ENCODE measurements around the gene KPNA5.
"Not testable (repeated sequence)": the region's sequence is repeated elsewhere in the genome, so short reads cannot be mapped to it uniquely, and the experiment has no call there.

KPNA5 gene

DNA sequence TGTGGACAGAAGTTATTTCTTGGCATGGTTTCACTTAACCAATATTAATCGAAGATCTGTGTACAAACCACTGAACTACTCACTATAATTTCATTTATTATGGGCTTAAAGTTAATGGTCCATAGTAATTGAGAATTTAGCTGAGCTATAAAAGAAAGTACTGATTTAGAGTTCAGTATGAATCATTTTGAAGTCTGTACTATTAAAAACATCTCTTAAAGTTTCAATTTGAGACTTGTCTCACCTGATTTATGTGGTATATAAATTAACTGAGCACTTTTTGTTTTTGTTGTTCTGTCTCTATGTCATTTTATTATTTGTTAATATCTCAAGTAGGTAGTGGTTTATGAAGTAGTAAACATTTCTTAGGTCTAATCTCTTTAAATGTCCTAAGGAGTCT is 24.9 kb downstream of the KPNA5 start:
- DNase-seq = no peak

DNA sequence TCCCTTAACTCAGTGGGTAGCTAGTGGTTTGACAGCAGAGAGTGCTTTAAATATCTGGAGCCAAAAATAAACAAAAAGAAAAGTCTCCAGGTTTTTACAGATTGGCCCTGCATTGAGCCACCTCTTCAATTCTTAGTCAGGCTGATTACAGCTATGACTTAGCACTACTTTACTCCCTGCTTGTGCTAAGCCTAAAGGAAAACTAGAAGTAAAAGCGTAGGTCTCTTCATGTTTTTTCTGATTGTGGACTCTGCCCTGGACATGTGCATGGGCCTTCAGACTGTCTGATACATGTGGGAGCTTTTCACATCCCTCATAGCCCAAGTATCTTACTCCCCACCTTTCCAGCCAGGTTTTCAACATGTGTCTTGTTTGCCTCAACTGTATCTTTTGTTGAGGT is 33.3 kb downstream of the KPNA5 start:
- DNase-seq = no peak

DNA sequence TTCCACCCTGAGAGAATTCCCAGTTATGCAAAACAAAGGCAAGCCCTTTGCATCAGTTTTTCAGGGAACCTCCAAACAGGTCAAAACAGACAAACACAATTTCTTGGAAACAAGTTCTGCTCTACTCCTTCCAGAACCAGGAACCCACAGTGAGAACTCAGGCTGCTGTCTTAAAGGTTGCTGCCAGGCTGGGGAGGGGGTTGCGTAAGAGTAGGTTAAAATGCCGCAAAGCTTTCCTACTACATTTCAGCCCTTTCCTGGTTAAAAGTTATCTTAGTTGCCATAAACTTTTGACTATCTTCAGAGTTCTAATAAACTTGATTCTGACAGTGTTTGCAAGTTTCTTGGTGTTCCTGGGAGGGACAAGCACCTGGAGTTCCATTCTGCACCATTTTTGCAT is 33.8 kb downstream of the KPNA5 start:
- DNase-seq = no peak

DNA sequence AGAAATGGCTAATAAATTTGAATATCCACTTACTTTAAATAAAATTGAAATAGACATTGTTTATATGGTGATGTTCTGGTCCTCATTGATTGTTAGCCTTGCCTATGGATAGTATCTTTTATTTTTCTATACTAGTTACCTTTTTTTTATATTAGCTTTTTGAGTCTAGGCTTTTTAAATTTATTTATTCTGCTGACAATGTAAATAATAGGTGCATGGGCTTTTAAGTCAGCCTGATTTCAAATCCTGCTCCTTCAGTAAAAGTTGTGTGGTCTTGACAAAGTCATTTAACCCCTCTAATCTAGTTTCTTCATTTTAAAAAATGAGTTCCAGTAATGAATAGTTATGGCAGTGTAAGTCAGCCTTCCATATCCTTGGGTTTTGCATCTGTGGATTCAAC is 45.9 kb downstream of the KPNA5 start:
- DNase-seq = no peak

DNA sequence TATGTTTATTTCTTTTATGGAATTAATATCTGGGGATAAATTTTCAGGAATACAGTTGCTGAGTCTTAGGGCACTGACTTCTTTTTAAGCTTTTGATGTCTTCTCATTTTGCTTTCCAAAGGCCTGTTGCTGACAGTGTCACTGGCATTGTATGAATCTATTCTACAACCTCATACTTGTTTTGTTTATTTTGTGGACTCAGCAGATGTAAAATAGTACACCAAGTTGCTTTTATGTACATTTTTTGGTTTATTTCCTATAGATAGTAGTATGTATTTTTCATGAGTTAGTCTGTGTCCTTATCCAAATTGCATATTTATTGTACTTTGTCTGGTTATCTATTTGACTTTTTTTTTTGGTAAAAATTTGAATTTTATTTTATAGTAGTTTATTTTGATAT is 49.5 kb downstream of the KPNA5 start:
- no peak for DNase-seq

DNA sequence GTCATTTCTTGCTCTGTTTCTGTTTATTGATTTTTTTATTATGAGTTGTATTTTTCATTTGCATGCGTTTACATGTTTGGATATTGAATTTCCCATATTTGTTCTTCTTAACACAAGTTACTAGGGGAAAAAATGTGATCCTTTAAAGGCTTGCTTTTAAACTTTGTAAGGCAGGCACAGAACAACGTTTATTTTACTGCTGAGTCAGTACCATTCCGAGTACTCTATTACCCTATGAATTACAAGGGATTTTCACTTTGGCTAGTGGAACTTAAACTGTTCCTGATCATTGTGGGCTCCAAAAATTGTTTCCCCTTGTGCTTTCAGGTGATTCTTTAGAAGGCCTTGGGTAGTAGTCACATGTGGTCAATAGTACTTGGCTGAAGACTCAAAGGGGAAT is 56.0 kb downstream of the KPNA5 start:
- no peak for DNase-seq

DNA sequence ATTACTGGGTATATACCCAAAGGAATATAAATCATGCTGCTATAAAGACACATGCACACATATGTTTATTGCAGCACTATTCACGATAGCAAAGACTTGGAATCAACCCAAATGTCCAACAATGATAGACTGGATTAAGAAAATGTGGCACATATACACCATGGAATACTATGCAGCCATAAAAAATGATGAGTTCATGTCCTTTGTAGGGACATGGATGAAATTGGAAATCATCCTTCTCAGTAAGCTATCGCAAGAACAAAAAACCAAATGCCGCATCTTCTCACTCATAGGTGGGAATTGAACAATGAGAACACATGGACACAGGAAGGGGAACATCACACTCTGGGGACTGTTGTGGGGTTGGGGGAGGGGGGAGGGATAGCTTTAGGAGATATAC is 59.5 kb downstream of the KPNA5 start:
- DNase-seq = not testable (repeated sequence)

DNA sequence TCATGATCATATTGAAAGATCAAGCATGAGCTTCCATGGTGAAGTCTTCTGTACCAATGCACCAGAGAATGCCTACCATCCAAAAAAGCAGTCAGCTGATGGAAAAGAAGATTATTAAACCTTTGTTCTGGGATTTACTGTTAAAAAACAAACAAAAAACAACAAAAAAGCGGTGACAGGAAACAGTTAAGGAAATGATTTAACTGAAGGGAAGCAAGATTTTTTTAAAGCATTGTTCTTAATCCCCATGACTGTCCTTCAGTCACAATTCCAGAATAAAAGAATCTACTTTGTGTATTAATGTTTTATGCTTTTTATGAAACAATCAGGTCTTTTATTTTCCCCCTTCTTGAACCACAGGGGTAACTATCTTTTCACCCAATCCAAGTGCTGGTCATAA is 60.6 kb downstream of the KPNA5 start:
- DNase-seq = no peak

DNA sequence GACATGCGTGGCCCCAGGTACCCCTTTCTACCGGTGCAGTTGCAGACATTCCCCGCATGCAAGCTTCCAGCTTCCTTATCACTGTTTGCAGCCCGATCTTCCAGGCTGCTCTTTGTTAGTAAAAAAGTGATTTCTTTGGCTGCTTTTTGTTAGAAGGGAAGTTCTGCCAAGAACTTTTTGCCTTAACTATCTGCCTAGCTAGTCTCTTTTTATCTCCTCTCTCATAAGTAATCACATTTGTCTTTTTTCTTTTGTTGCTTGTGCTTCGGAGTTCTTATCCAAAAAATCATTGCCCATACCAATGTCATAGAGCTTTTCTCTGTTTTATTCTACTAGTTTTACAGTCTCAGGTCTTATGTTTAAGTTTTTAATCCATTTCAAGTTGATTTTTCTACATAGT is 64.2 kb downstream of the KPNA5 start:
- no peak for DNase-seq

DNA sequence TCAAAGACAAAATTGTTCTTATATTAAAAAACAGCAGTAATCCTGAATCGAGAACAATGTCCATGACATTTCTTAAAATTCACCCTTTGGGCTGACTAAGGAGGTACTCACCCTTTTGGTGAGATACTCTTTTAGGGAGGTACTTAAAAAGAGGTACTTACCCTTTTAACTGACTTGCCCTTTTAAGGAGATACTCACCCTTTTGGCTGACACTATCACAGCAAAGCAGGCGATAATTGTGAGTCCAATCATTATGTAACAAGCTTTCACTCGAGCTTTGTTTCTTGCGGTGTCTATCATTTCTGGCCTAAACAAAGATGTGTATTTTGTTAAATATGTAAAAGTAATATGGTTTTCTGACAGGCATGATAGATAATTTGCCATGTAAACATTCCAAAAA is 80.8 kb downstream of the KPNA5 start:
- DNase-seq = no peak

DNA sequence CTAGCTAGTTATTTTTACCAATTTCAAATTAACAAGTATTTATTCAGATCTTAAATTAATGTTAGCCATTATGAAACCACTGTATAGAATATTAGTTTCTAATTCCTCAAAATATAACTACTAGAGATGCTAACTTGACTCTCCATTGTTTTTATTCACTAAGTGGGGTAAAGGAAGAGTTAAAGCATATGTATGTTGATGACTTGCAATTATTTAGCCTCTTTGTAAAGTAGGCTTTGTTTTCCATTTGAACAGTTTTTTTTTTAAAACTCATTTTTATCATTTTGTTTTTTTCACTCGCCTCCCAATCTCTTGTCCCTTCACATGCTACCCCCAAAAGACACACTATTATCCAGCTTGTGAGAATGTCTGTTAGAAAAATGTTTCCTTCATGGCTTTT is 81.2 kb downstream of the KPNA5 start:
- no peak for DNase-seq

DNA sequence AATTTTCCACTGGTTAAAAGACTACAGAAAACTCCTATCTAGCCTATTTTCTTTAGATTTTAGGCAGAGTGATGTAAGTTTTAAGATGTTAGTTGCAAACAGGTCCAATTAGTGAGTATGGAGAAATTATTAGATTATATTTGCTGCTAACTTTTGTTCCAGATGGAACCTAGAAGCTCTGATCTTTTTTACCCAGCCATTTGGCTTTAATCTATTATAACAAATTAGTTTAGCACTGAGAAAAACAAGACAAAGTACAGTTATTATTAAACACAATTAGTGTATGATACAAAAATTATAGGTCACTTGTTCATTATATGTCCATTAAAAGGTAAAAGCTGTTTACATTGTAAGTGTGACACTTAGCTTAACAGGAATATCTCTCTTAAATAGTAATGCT is 82.0 kb downstream of the KPNA5 start:
- DNase-seq = no peak

DNA sequence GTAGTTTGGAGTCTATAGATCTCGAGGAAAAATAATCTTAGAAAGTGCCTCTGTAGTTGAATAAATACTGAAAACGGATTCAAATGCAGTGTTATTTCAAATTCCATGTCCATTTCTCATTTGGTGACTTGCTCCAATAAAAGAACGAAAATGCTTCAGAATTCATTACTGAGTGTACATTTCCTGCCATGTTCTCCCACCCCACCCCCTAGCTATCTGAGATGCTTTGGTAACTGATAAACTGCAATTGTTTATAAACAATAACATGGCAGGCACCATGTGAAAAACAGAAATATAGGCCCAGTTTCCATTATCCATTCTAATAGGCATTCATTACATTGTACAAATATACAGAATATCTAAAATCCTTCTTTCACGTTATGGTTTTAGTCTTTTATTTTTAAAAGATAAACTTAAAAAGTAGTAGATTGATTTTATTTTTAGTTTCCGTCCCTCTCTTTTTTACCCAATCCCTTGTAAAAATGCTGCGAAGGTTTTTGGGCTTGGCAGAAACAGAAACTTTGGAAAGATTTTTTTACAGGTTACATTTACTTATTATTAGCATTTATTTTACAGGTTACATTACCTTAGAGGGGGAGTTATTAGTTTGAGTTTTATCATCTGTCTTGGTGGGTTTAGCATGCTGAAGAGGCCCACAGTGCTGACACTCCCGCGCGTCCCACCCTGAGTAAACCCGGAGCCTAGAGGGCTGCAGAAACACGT is 83.1 kb downstream of the KPNA5 start:
- no peak for DNase-seq

DNA sequence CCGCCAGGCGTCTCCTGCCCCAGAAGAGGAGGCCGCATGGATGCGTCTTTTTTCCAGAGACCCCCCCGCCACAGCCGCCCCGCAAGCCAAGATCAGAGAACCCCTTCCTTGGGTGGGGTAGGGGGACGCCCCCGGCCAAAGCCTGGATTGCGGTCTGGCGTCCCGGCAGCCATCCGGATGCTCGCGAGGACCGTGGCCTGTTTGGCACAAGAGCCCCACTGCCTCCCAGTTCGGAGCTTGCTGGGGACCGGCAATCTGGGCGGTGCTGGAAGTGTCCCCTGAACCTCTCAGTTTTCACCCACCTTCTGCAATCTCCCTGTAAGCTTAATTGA is 83.6 kb downstream of the KPNA5 start:
- no peak for DNase-seq

DNA sequence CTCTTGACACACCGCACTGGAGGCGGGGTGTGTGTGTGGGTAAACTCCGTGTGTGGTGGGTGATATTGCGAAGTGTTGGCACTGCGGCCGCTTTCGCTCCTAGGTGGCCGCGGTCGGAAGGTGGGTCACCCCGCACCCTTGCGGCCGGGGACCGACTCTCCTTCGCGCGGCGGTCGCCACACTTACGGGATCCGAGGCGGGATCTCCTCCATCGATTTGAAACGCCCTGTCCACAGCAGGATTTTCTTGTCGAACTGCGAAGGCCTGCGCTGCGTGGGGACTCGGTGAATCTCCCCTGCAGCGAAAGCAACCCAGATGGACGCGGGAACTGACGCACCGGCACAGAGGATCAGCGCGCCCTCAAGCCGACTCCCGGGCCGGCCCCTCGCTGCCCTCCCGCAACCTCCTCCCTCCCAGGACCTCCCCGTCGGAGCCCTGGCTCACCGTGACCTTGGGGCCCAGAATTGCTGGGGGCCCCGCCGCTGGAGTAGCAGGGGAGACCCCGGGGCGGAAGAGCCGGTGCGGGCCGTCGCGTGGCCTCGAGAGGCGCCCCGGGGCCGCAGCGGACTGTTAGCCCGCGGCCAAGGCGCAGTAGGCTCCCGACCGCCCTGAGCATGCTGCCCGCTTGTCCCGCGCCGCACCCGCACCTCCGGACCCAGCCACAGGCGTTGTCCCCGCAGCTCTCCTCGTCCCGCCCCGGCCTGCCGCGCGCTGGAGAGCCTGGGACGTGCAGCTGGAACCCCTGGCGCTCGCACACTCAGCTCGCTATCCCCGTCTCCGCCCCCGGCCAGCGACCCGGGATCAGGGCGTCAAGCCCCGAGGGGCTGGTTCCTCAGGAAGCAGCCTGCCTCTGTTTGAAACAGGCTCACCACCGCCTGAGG is 84.2 kb downstream of the KPNA5 start, which contains the start of gene FAM162B:
FAM162B (minus strand) TSS at position 759 of the 881 bp plus-strand sequence; CDS start at position 616, 143 bp downstream.
- DNase-seq = peak; percentile 32

DNA sequence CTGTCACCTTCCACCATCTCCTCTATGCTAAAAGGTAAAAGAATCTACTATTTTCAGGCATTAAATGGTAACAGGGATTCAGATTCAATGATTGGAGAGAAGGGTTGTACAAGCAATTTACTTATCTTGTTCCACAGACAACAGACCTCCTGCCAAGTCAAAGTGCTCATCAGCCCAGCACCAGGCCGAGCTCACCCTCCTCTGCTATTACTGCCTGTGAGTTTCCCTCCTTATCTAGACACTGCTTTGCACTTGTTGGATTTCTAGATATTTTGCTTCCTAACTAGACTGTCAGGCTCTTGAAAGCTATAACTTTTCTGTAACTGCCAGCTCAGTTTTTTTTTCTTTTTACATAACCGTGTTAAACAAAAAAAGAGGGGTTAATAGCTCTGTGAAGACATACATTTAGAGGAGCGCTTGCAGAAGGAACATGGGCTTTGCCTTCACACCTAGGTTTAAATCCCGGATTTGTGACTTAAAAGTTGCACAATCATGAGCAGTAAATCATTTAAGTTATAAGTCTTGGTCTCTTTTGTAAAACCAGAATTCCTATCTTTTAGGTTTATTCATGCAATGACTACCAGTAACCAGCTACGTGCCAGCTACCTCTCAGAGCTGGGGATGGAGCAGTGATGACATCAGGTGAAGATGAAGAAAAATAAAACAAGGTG is 85.6 kb downstream of the KPNA5 start:
- no peak for DNase-seq

DNA sequence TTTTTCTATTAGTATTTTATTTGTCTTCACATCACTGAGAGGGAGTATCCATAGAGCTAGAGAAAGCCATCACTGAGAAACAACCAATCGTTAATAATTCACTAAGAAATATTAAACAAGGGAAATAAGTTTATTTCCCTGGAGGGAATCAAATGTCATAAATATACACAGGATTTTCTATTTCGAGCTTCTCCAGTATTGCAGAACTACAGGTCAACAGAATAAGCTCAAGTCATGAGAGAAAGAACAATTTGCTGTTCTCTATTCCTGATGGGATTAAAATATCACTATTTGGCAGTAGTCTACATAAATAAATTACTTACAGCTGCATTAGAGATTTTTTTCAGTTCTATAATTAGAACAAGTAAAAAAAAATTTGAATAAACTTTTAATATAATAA is 86.7 kb downstream of the KPNA5 start:
- no peak for DNase-seq

DNA sequence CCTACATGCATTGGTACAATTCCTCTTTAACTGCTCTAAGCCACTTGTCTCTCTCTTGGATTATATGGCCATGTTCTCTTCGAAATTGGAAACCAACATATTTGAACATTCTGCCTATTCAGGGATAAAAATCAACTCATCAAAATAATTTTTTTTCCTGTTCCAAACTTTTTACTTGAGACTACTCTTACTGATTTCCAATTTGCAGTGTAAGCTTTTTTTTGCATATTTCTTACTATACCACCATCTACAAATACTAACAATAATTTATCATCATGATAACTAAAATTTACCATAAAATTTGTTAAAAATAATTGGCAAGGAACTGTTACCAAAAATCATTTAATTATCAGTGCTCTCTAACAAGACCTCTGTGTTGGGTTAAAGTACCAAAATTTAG is 91.4 kb downstream of the KPNA5 start:
- no peak for DNase-seq

DNA sequence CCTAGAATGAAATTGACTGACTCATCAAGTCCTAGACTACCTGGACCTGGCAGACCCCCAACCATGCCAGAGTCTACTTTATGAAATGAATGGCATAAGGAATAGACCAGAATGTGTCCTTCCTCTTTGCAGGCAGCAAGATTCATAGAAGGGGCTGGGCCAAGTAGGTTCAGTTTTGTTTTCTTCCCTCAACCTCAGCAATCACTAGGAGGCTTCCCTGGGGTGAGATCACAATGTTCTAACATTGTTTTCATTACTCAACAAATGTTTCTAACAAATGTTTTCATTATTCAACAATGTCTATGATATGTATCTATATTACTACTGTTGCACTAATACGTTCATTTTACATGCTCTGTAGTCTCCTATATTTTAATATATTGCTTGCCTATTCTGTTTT is 92.9 kb downstream of the KPNA5 start:
- DNase-seq = no peak

DNA sequence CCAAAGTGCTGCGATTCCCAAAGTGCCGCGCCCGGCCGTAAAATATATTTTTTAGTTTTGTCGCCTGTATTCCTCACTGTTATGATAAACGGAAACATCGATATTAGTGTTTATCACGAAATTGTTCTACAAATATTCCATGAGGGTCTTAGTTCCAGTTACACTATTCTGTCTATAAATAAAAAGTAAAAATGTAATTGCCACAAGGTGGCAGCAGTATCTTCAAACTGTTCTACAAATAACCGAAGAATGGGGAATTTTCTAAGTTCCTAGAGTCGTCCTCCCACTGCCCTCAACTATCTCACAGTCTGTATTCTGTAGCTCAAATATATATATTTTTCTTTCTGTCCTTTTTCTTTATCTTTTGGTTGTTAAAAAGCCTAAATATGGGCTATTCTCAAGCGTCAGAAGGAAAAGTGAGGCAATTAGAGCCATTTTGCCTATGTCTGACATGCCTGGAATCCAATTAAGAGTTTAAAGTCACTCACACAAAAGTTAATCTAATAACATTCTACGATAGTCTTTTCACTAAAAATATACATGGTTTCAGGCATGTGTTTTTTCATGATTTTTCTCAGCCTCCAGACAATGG is 98.7 kb downstream of the KPNA5 start:
- peak; percentile 51 for DNase-seq

DNA sequence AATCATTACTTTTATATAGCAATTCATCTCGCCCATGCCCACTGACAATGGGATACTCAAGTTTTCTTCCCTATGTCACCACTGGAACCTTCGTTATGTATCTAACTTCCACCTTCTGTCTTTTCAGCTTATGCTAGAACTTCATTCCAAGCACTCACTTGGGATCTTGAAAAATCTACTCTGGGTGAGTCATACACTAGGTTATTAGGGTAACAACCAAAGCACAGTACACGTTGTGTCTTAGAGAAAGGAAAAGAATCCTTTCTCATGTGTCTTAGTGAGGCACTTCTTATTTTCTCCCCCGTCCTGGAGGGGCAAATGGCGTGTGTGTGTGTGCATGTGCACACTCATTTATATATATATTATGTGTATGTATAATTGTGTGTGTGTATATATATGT is 102.8 kb downstream of the KPNA5 start:
- DNase-seq = no peak

All from NCI-H2171 treated with DMSO at 0.1 percent for 48 hours (cell line).